Hair follicle dermal papilla cell (primary cell): Measurements from ENCODE around the gene SPEM3. TPM values are rescaled to one million over a fixed set of nuclear protein-coding genes. Genes with fewer than 3 reads are reported as not detected.

ENCODE experiments used
- total RNA-seq: library from RNA; depleted of rRNA; stranded (reverse); fragments of >200 nt; gene quantifications from 2 replicates; pipeline ENCODE4 v1.2.3, GENCODE V29; 2012

The SPEM3 gene
- total RNA-seq: not detected in 2 replicates

DNA sequence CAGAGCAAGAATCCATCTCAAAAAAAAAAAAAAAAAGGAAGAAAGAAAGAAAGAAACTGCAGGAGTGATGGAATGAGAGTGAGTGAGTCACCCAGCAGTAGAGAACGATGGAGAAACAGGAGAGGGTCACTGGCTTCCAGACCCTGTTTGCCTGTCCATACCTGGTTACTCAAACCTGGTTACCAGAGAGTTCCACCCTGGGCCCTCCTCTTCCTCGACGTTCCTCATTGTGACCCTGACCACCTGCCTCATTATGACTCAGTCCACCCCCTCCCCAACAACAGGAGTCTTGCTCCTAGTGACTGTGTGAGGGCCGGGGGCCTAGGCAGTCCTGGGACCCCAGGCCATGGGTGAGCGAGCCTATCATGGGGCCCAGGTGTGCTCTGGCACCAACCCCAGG is at the start of gene SPEM3:
SPEM3 (plus strand) TSS at position 301 of the 400 bp plus-strand sequence; CDS start at position 347, 46 bp downstream.

DNA sequence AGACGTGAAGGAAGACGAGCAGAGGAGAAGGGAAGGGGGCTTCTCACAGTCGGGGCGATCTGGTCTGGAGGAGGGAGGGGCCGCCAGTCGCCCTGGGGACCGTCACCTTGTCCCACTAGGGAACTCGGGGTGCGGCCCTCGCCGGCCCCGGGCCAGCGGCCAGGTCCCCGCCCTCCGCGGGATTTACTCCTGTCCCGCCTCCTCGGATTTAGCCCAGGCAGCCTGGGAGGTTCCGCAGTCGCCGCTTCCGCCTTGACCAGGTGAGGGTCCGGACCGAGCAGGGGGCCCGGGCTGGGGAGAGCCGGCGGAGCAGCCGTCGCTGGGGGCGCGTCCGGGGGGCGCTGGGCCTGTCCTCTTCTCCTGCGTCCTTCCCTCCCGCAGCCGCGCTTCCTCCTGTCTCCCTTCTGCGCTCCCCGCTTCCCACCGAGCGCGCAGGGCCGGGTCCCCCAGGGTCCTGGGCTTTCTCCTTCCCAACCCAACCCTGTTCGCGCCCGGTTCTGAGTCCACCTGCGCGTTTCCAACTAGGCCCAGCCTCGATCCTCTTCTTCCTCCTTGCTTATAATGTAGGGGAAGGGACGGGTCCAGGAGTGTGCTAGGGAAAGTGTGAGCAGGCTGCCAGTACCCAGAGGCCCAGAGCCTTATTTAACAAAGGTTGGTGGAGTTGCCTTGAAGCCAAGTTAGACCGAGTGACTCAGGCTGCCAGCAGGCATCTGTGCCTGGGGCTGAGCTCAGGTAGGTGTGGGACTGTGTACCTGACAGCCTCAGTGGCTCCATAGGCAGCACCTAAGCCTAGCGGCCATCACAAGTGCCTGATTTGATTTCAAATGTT is 47.6 kb upstream of the SPEM3 start, which contains the start of gene TNK1:
TNK1 (plus strand) TSS at position 235 of the 829 bp plus-strand sequence. CDS start 1,838 bp downstream, outside the sequence.

GRCh38 chr17:7394452-7395191 is 34.0 kb upstream of the SPEM3 start, which contains the start of gene PLSCR3:
Gene PLSCR3, minus strand, starts transcription at chr17:7394525. Its CDS starts 415 bp downstream, at chr17:7394110.

GRCh38 chr17:7403977-7404736 is 24.5 kb upstream of the SPEM3 start, which contains the start of gene TMEM256:
Gene TMEM256, minus strand, starts transcription at chr17:7404097. Its CDS starts 13 bp downstream, at chr17:7404084.

DNA sequence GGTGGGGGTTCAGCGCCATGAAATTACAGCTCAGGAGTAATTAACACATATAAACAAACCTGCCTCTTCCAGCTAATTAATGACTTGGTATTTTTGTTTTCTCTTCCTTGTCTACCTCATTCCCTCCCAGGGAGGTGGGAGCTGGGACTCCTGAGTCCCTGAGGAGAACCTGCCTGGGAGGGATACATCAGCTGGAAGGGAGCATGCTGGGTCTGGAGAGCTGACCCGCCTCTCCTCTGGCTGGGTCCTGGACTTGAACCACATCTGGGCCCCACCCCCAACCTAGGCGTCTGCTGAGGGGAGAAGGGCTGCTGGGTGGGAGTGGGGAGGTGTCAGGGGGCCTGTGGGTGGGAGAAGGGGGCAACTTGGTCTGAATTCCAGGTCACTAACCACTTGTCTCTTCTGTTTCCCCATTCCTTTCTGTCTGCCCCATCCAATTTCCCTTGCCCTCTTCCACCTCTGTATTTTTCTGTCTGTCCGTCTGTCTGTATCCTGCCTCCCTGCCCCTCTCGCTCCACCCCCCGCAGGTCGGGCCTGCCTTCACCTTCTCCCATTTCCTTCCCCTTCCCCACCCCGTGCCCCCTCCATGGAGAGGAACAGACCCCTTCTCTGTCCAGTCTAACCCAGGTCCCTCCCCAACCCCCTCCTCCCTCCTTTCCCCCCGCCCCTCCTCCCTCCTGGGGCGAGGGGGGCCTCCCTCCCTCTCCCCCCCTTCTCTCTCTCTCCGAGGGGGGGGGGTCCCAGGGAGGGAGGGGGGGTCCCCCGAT is 21.0 kb upstream of the SPEM3 start, which contains the start of gene NLGN2:
NLGN2 (plus strand) TSS at position 361 of the 767 bp plus-strand sequence. CDS start 411 bp downstream, outside the sequence.

DNA sequence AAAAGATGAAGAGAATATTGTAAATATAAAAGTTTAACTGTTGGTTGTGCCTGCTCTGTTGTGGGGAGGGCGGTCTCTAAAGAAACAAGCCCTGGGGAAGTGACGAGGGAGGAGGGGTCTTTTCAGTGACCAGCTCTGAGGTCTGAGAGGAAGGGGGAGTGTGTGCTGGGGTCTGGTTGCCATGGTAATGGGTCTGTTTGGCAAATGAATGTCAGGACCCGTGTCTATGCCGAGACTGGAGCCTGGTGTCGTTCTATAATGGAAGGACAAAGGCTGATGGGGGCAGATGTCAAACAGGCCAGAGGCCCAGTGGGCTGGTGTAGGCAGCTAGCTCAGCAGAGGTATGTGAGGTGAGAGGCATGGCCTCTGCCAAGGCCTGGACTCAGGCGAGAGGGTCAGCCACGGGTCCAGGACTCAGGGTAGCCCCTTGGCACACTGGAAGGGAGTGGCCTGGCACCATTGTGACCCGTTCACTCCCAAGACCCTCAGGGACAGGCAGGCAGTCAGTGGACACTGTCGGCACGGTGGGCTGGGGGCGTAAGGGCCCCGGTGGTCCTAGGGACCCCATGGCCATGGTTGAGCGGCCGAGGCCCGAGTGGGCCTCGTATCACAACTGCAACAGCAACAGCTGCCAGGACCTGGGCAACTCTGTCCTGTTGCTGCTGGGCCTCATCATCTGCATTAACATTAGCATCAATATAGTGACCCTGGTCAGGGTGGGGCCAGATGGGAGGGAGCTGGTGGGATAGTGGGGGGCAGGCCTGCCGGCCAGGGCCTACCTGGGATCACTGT is 8.6 kb upstream of the SPEM3 start, which contains the start of gene SPEM1:
SPEM1 (plus strand) TSS at position 506 of the 792 bp plus-strand sequence; CDS start at position 567, 61 bp downstream.

DNA sequence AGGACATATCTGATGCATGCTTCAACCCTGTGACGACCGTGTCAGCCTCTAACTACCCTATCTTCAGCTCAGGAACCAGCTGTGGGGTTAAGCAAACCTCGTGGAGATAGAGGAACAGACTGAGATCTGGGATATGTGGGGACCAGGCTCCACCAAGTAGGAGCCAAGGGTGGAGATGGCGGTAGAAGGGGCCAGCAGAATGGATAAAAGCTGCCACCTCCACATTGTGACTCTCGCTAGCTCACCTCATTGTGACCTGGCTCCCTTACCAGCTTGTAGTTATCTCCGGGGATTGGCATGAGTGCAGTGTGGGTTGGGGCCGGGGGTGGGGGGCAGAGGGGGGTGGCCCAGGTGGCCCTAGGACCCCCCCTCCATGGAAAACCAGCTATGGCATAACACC is 3.3 kb upstream of the SPEM3 start, which contains the start of gene SPEM2:
SPEM2 (plus strand) TSS at position 301 of the 400 bp plus-strand sequence; CDS start at position 374, 73 bp downstream.

DNA sequence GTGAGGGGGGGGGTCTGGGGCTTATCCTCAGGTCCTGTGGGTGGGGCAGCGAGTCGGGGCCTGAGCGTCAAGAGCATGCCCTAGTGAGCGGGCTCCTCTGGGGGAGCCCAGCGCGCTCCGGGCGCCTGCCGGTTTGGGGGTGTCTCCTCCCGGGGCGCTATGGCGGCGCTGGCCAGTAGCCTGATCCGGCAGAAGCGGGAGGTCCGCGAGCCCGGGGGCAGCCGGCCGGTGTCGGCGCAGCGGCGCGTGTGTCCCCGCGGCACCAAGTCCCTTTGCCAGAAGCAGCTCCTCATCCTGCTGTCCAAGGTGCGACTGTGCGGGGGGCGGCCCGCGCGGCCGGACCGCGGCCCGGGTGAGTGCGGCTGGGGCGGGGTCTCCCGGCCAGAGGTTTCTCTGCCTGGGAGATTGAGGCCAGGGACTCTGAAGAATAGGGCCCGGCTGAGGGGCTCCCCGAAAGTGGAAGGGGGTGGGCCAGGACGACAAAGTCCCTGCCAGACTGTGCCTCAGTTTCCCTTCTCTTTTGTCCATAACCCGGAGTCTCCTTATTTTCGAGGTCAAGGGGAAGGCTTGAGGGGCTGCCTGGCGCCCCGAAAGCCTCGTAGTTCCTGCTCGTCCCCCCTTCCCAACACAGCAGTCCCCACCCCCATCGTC is 10.9 kb downstream of the SPEM3 start, which contains the start of gene FGF11:
FGF11 (plus strand) TSS at position 51 of the 651 bp plus-strand sequence; CDS start at position 160, 109 bp downstream.

GRCh38 chr17:7444682-7445618 is 16.3 kb downstream of the SPEM3 start, which contains the start of gene CHRNB1:
Gene CHRNB1, plus strand, starts transcription at chr17:7445061. Its CDS starts 67 bp downstream, at chr17:7445128.

DNA sequence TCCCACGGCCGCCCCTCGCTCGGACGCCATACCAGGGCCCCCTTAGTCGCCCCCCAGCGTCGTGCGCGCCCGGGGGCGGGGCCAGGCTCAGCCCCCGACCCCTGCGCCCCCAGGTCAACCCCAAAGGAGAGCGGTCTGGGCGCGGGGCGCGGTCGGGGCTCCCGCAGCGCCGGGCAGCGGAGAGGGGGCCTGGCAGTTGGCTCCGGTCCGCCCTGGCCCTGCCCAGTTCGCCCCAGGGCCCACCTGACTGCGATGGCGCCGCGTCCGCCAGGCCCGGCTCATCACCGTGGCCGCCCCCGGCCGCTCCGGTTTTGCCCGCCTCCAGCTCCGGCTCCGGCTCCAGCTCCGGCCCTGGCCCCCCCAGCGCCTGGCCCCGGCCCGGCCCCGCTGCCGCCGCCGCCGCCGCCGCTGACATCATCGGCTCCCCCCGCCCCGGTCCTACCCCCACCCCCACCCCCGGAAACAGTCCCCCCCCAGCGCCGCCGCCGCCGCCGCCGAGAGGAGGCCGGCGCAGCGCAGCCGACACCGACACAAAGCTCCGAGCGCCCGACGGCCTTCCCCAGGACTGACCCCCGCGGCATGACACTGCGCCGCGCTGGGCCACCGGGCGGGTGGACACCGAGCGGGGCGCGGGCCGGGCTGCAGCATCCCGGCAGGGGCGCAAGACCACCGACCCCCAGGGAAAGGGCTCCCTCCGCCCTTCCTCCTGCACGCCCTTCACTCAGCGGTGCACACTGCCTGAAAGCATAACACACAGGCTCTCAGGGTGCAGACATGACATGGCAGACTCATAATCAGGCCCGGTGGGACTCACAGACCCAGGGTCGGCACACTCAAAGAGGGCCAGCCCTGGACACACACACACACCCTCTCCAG is 50.8 kb downstream of the SPEM3 start, which contains the start of gene ZBTB4:
ZBTB4 (minus strand) TSS at position 419 of the 876 bp plus-strand sequence. CDS start 12,830 bp downstream, outside the sequence.

GRCh38 chr17:7481275-7481674 is 52.6 kb downstream of the SPEM3 start, which contains the start of gene SLC35G6:
Gene SLC35G6, plus strand, starts transcription at chr17:7481446. Its CDS starts 71 bp downstream, at chr17:7481517.

Other genes with a start within 250 kb of the SPEM3 start
- 0.36 and 0.49 TPM in 2 replicates for gene ASGR1, start 249.5 kb upstream of the SPEM3 start, total RNA-seq
- 17.4 and 18.9 TPM in 2 replicates for gene DLG4, start 209.0 kb upstream of the SPEM3 start, total RNA-seq
- gene ACADVL, start 208.9 kb upstream of the SPEM3 start, total RNA-seq: 164 and 197 TPM in 2 replicates
- 112 and 113 TPM in 2 replicates for gene DVL2, start 194.3 kb upstream of the SPEM3 start, total RNA-seq
- 55.7 and 66.2 TPM in 2 replicates for gene PHF23, start 189.4 kb upstream of the SPEM3 start, total RNA-seq
- 173 and 278 TPM in 2 replicates for gene GABARAP, start 186.4 kb upstream of the SPEM3 start, total RNA-seq
- 36.0 and 41.2 TPM in 2 replicates for gene CTDNEP1, start 177.1 kb upstream of the SPEM3 start, total RNA-seq
- 34.9 and 40.7 TPM in 2 replicates for gene ELP5, start 176.6 kb upstream of the SPEM3 start, total RNA-seq
- 0.24 and 1.8 TPM in 2 replicates for gene CLDN7, start 166.4 kb upstream of the SPEM3 start, total RNA-seq
- under 0.01 and 0.12 TPM in 2 replicates for gene SLC2A4, start 147.1 kb upstream of the SPEM3 start, total RNA-seq
- not detected in 2 replicates for gene YBX2, start 134.2 kb upstream of the SPEM3 start, total RNA-seq
- 428 and 632 TPM in 2 replicates for gene EIF5A, start 121.2 kb upstream of the SPEM3 start, total RNA-seq
- 52.0 and 53.2 TPM in 2 replicates for gene GPS2, start 113.5 kb upstream of the SPEM3 start, total RNA-seq
- 16.2 TPM in 2 replicates for gene NEURL4, start 99.5 kb upstream of the SPEM3 start, total RNA-seq
- 0.97 TPM in 1 of 2 replicates, not detected in the other for gene ACAP1, start 92.3 kb upstream of the SPEM3 start, total RNA-seq
- 12.2 and 15.8 TPM in 2 replicates for gene KCTD11, start 76.7 kb upstream of the SPEM3 start, total RNA-seq
- gene TMEM95, start 73.7 kb upstream of the SPEM3 start, total RNA-seq: not detected in 2 replicates
- gene TNK1, start 47.8 kb upstream of the SPEM3 start, total RNA-seq: 1.7 and 2.4 TPM in 2 replicates
- 26.6 and 29.9 TPM in 2 replicates for gene PLSCR3, start 34.3 kb upstream of the SPEM3 start, total RNA-seq
- 39.9 and 61.1 TPM in 2 replicates for gene TMEM256, start 24.8 kb upstream of the SPEM3 start, total RNA-seq
- gene NLGN2, start 21.0 kb upstream of the SPEM3 start, total RNA-seq: 16.9 TPM in 2 replicates
- gene SPEM1, start 8.5 kb upstream of the SPEM3 start, total RNA-seq: not detected in 2 replicates
- gene SPEM2, start 3.2 kb upstream of the SPEM3 start, total RNA-seq: not detected in 2 replicates
- gene TMEM102, start 6.6 kb downstream of the SPEM3 start, total RNA-seq: 2.3 and 4.5 TPM in 2 replicates
- 0.97 and 1.8 TPM in 2 replicates for gene FGF11, start 10.7 kb downstream of the SPEM3 start, total RNA-seq
- 6.2 and 7.5 TPM in 2 replicates for gene CHRNB1, start 16.2 kb downstream of the SPEM3 start, total RNA-seq
- gene ZBTB4, start 50.8 kb downstream of the SPEM3 start, total RNA-seq: 54.8 TPM in 2 replicates
- not detected in 2 replicates for gene SLC35G6, start 52.6 kb downstream of the SPEM3 start, total RNA-seq
- gene POLR2A, start 55.5 kb downstream of the SPEM3 start, total RNA-seq: 98.0 and 120 TPM in 2 replicates
- gene TNFSF12, start 120.2 kb downstream of the SPEM3 start, total RNA-seq: 12.2 and 20.2 TPM in 2 replicates
- gene TNFSF13, start 129.9 kb downstream of the SPEM3 start, total RNA-seq: 1.2 and 1.5 TPM in 2 replicates
- 66.4 and 68.7 TPM in 2 replicates for gene SENP3, start 133.1 kb downstream of the SPEM3 start, total RNA-seq
- gene CD68, start 150.8 kb downstream of the SPEM3 start, total RNA-seq: 25.3 and 43.4 TPM in 2 replicates
- 63.1 and 88.3 TPM in 2 replicates for gene MPDU1, start 155.0 kb downstream of the SPEM3 start, total RNA-seq
- gene SOX15, start 161.2 kb downstream of the SPEM3 start, total RNA-seq: 0.12 and 0.49 TPM in 2 replicates
- gene FXR2, start 186.0 kb downstream of the SPEM3 start, total RNA-seq: 49.2 and 51.1 TPM in 2 replicates
- 29.0 and 39.6 TPM in 2 replicates for gene SAT2, start 199.0 kb downstream of the SPEM3 start, total RNA-seq
- gene SHBG, start 201.3 kb downstream of the SPEM3 start, total RNA-seq: 0.36 TPM in 1 of 2 replicates, not detected in the other
- gene ATP1B2, start 222.1 kb downstream of the SPEM3 start, total RNA-seq: not detected in 2 replicates